SJSA1 (cell line): ENCODE results near the gene TMEM165. TPM values are rescaled to one million over a fixed set of nuclear protein-coding genes. Genes with fewer than 3 reads are reported as not detected.
A peak's percentile ranks its signal among the peaks of the same experiment; 100 is the strongest.

ENCODE experiments used
- DNase-seq, 2 experiments: peaks; one replicate each; pipeline ENCODE4 v3.0.0-alpha.2; 2015 to 2020; ENCODE audit warnings: low spot score in 2 of 2, low read depth in 1 of 2
- H3K27ac ChIP-seq: fragments of 250-450 bp; sonication (Bioruptor Pico); 2 replicates; pipeline ENCODE4 v1.5.1; 2020; ENCODE audit warnings: mild to moderate bottlenecking, moderate library complexity
- H3K27me3 ChIP-seq: fragments of 250-450 bp; sonication (Bioruptor Pico); replicated peaks from 2 replicates; pipeline ENCODE4 v1.5.1; 2020; ENCODE audit warnings: mild to moderate bottlenecking, moderate library complexity
- H3K36me3 ChIP-seq: fragments of 250-450 bp; sonication (Bioruptor Pico); 2 replicates; pipeline ENCODE4 v1.5.1; 2020; ENCODE audit warnings: mild to moderate bottlenecking
- H3K4me1 ChIP-seq: fragments of 250-450 bp; sonication (Bioruptor Pico); replicated peaks from 2 replicates; pipeline ENCODE4 v1.6.1; 2021; ENCODE audit warnings: mild to moderate bottlenecking
- H3K4me3 ChIP-seq: fragments of 250-450 bp; sonication (Bioruptor Pico); 2 replicates; pipeline ENCODE4 v1.5.1; 2020; ENCODE audit warnings: mild to moderate bottlenecking
- H3K9me3 ChIP-seq: fragments of 250-450 bp; sonication (Bioruptor Pico); replicated peaks from 2 replicates; pipeline ENCODE4 v1.5.1; 2020; ENCODE audit warnings: mild to moderate bottlenecking
- total RNA-seq: library from RNA; depleted of rRNA; stranded (reverse); fragments of >200 nt; shearing (Covaris generic); gene quantifications from 2 replicates; pipeline ENCODE4 v1.2.3, GENCODE V29; 2014

TMEM165 gene
- total RNA-seq, 1 experiment from 2014 or later: 196 TPM

- Histone ChIP-seq H3K27me3 (no peaks in the 10 kb centered on the region), H3K27ac (no peak overlapping the region), H3K36me3 (no peaks in the 10 kb centered on the region), H3K4me3 (no peak overlapping the region), H3K4me1 (peaks cover 17% of the 10 kb centered on the region), H3K9me3 (no peaks in the 10 kb centered on the region)
- no peak for DNase-seq
Observed at GRCh38 chr4:55380576-55380975, 15.2 kb upstream of the TMEM165 start.

GRCh38 chr4:55381502-55381901 lies 14.3 kb upstream of the TMEM165 start:
- H3K27me3 ChIP-seq: no peaks in the 10 kb centered on the region
- no peak overlapping the region for H3K27ac ChIP-seq
- H3K9me3 ChIP-seq: no peaks in the 10 kb centered on the region
- no peaks in the 10 kb centered on the region for H3K36me3 ChIP-seq
- peaks cover 24% of the 10 kb centered on the region for H3K4me1 ChIP-seq
- H3K4me3 ChIP-seq: no peak overlapping the region
- no peak for DNase-seq

DNA sequence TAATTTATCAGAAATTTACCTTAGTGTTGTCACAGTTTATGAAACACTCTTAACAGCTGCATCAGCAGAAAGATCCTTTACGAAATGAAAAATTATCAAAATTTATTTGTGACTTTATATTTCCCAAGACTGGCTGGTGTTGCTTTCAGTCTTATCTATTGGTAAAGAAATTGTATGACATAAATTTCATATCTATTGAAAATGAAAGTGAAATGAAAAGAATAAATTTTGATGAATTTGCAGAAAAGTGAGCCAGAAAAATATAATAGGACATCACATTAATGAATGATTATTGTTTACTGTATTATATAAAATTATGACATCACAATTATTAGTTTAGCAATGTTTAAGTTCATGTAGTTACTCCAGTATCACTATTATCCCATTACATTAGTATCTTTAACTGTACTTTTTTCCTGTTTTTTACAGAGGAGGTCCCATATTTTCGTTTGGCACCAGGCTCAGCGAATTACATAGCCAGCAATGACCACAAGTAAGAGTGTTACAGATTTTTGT lies 13.2 kb upstream of the TMEM165 start:
- H3K27ac ChIP-seq: no peak overlapping the region

DNA sequence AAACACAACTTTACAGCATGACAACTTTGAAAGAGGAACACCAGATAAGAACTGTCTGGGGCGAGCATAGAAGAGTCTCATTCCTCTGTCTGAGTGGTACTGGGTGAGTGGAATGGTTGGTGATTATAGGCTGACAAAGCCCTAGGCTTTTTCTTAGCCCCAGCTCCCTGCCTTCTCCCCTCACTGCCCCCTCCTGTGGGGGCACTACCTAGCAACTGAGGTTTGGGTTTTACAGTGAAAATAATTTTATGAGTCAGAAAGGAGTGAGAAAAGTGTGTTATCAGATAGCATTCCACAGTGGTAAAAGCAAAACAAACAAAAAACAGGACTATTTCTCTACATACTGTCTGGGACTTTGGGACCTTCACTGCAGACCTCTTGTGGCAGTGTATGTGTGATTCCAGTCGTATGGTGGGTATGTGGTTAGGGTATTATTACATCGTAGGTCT lies 10.5 kb upstream of the TMEM165 start:
- Histone ChIP-seq H3K27me3 (no peaks in the 10 kb centered on the region), H3K4me3 (no peak overlapping the region), H3K4me1 (peaks cover 13% of the 10 kb centered on the region), H3K27ac (no peak overlapping the region), H3K9me3 (no peaks in the 10 kb centered on the region), H3K36me3 (no peaks in the 10 kb centered on the region)
- DNase-seq: peak; percentile 60 to 75

More for the DNA sequence above, 13.2 kb upstream of the TMEM165 start:
- no peak for DNase-seq
- H3K9me3 ChIP-seq: no peaks in the 10 kb centered on the region
- H3K4me3 ChIP-seq: no peak overlapping the region
- H3K27me3 ChIP-seq: no peaks in the 10 kb centered on the region
- H3K4me1 ChIP-seq: peaks cover 24% of the 10 kb centered on the region
- no peaks in the 10 kb centered on the region for H3K36me3 ChIP-seq

DNA sequence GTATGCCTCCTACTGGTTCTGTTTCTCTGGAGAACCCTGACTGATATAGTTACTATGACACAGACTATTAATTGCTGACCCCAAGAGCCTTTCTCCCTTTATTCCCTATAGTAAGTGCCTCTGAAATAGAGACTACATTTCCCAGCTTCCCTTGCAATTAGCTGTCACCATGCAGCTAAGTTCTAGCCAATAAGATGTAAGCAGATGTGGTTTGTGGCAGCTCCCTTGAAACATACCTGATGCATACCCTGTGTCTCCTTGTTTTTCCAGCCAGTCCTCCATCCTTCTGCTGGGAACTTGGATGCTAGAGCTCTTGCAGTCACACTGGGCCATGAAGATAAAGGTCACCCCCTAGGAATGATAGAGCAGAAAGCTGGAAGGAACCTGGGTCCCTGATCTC lies 9.7 kb upstream of the TMEM165 start:
- Histone ChIP-seq H3K27me3 (no peaks in the 10 kb centered on the region), H3K4me1 (peaks cover 13% of the 10 kb centered on the region), H3K9me3 (no peaks in the 10 kb centered on the region), H3K27ac (no peak overlapping the region), H3K36me3 (no peaks in the 10 kb centered on the region), H3K4me3 (no peak overlapping the region)
- DNase-seq: peak in 1 of 2 experiments; percentile 27

- no peak overlapping the region for H3K4me3 ChIP-seq
- peaks cover 13% of the 10 kb centered on the region for H3K4me1 ChIP-seq
- H3K27ac ChIP-seq: no peak overlapping the region
- H3K9me3 ChIP-seq: no peaks in the 10 kb centered on the region
- no peak for DNase-seq
- H3K36me3 ChIP-seq: no peaks in the 10 kb centered on the region
- H3K27me3 ChIP-seq: no peaks in the 10 kb centered on the region
Observed at GRCh38 chr4:55386840-55387239, 8.9 kb upstream of the TMEM165 start.

GRCh38 chr4:55393461-55394320 lies 2.1 kb upstream of the TMEM165 start:
- Histone ChIP-seq H3K27me3 (no peaks in the 10 kb centered on the region), H3K9me3 (0 out of 2 replicates have a peak, but pooled peaks cover 2% of the 10 kb centered on the region), H3K36me3 (peaks cover 29% of the 10 kb centered on the region), H3K27ac (no peak overlapping the region), H3K4me1 (peaks cover 15% of the 10 kb centered on the region), H3K4me3 (no peak overlapping the region)
- DNase-seq: no peak

DNA sequence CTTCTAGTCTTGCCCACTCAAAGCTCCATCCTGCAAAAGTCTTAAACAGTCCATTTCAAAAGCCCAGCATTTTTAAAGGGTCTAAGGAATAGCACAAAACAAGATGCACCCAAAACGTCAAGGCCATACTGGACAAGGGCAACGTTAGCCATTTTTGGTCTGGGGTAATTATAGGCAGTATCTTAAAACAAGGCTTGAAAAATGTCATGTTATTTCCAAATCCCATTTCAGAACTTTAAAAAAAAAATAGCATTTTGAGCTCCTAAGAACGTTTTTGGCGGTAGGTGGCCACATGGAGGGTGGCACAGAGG lies 584 bp upstream of the TMEM165 start:
- peak overlapping the region; percentile 83; the same call in 1 of the 2 replicates for H3K27ac ChIP-seq
- H3K4me1 ChIP-seq: peaks cover 19% of the 10 kb centered on the region

GRCh38 chr4:55396308-55397125 lies 760 bp downstream of the TMEM165 start:
- H3K4me3 ChIP-seq: peak overlapping the region; percentile 95
- peak; percentile 59 to 68 for DNase-seq
- H3K36me3 ChIP-seq: peaks cover 49% of the 10 kb centered on the region
- peak overlapping the region; percentile 83 for H3K27ac ChIP-seq
- no peaks in the 10 kb centered on the region for H3K27me3 ChIP-seq
- 0 out of 2 replicates have a peak, but pooled peaks cover 2% of the 10 kb centered on the region for H3K9me3 ChIP-seq
- peaks cover 19% of the 10 kb centered on the region for H3K4me1 ChIP-seq

More for the DNA sequence above, 584 bp upstream of the TMEM165 start:
- 0 out of 2 replicates have a peak, but pooled peaks cover 2% of the 10 kb centered on the region for H3K9me3 ChIP-seq
- no peaks in the 10 kb centered on the region for H3K27me3 ChIP-seq
- no peak for DNase-seq
- peak overlapping the region; percentile 95 for H3K4me3 ChIP-seq
- H3K36me3 ChIP-seq: peaks cover 37% of the 10 kb centered on the region

GRCh38 chr4:55397126-55397436 lies 1.3 kb downstream of the TMEM165 start:
- peak overlapping the region; percentile 95 for H3K4me3 ChIP-seq
- H3K9me3 ChIP-seq: 0 out of 2 replicates have a peak, but pooled peaks cover 2% of the 10 kb centered on the region
- H3K4me1 ChIP-seq: peaks cover 19% of the 10 kb centered on the region
- peaks cover 52% of the 10 kb centered on the region for H3K36me3 ChIP-seq
- peak in 1 of 2 experiments; percentile 31 for DNase-seq
- H3K27me3 ChIP-seq: no peaks in the 10 kb centered on the region
- peak overlapping the region; percentile 83 for H3K27ac ChIP-seq

- 0 out of 2 replicates have a peak, but pooled peaks cover 2% of the 10 kb centered on the region for H3K9me3 ChIP-seq
- H3K4me3 ChIP-seq: peak overlapping the region; percentile 95
- peak in 1 of 2 experiments; percentile 30 for DNase-seq
Observed at GRCh38 chr4:55397520-55398321, 2.0 kb downstream of the TMEM165 start.

GRCh38 chr4:55398461-55398860 lies 2.7 kb downstream of the TMEM165 start:
- Histone ChIP-seq H3K4me1 (peaks cover 19% of the 10 kb centered on the region), H3K36me3 (peaks cover 52% of the 10 kb centered on the region), H3K4me3 (peak overlapping the region; percentile 95), H3K27me3 (no peaks in the 10 kb centered on the region), H3K27ac (0 out of 2 replicates have a peak overlapping the region, but pooled peaks have one; percentile 6), H3K9me3 (0 out of 2 replicates have a peak, but pooled peaks cover 2% of the 10 kb centered on the region)
- peak in 1 of 2 experiments; percentile 33 for DNase-seq

More at GRCh38 chr4:55397520-55398321, 2.0 kb downstream of the TMEM165 start:
- Histone ChIP-seq H3K4me1 (peaks cover 19% of the 10 kb centered on the region), H3K36me3 (peaks cover 52% of the 10 kb centered on the region), H3K27ac (0 out of 2 replicates have a peak overlapping the region, but pooled peaks have one; percentile 6), H3K27me3 (no peaks in the 10 kb centered on the region)

DNA sequence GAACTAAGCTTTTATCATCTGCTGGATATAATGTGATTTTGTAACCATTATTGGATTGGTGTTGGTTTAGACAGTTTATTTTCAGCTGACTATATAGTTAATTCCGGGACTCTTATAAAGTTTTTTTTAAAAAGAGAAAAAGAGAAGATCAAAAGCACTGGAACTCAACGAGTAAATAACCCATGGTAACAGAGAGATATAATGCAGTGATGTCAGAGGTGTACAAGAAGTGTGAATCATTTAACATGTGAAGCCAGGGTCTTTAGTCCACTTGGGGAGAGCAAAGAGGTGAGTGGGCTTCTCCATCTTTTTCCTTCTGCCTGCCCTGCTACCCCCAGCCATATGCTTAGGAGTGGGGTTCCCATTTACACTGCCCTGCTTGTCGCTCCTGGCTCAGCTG lies 3.2 kb downstream of the TMEM165 start:
- DNase-seq: no peak
- H3K27ac ChIP-seq: no peak overlapping the region

More for the DNA sequence above, 3.2 kb downstream of the TMEM165 start:
- Histone ChIP-seq H3K36me3 (peaks cover 58% of the 10 kb centered on the region), H3K4me3 (no peak overlapping the region), H3K4me1 (peaks cover 19% of the 10 kb centered on the region), H3K27me3 (no peaks in the 10 kb centered on the region), H3K9me3 (0 out of 2 replicates have a peak, but pooled peaks cover 2% of the 10 kb centered on the region)
